A549 treated with dexamethasone at 1 μM for 4 hours (cell line): ENCODE results near the gene XPOT. TPM values are rescaled to one million over a fixed set of nuclear protein-coding genes. Genes with fewer than 3 reads are reported as not detected.

Experiments used
- total RNA-seq: library from RNA; stranded (reverse); fragments of 200-300 nt; extraction: Qiagen RNA extraction; gene quantifications from 5 replicates; pipeline ENCODE4 v1.2.3, GENCODE V29; 2022

XPOT gene, protein sequence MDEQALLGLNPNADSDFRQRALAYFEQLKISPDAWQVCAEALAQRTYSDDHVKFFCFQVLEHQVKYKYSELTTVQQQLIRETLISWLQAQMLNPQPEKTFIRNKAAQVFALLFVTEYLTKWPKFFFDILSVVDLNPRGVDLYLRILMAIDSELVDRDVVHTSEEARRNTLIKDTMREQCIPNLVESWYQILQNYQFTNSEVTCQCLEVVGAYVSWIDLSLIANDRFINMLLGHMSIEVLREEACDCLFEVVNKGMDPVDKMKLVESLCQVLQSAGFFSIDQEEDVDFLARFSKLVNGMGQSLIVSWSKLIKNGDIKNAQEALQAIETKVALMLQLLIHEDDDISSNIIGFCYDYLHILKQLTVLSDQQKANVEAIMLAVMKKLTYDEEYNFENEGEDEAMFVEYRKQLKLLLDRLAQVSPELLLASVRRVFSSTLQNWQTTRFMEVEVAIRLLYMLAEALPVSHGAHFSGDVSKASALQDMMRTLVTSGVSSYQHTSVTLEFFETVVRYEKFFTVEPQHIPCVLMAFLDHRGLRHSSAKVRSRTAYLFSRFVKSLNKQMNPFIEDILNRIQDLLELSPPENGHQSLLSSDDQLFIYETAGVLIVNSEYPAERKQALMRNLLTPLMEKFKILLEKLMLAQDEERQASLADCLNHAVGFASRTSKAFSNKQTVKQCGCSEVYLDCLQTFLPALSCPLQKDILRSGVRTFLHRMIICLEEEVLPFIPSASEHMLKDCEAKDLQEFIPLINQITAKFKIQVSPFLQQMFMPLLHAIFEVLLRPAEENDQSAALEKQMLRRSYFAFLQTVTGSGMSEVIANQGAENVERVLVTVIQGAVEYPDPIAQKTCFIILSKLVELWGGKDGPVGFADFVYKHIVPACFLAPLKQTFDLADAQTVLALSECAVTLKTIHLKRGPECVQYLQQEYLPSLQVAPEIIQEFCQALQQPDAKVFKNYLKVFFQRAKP
- 40.3 to 49.9 TPM (median 45.2 TPM) in 5 replicates for total RNA-seq

DNA sequence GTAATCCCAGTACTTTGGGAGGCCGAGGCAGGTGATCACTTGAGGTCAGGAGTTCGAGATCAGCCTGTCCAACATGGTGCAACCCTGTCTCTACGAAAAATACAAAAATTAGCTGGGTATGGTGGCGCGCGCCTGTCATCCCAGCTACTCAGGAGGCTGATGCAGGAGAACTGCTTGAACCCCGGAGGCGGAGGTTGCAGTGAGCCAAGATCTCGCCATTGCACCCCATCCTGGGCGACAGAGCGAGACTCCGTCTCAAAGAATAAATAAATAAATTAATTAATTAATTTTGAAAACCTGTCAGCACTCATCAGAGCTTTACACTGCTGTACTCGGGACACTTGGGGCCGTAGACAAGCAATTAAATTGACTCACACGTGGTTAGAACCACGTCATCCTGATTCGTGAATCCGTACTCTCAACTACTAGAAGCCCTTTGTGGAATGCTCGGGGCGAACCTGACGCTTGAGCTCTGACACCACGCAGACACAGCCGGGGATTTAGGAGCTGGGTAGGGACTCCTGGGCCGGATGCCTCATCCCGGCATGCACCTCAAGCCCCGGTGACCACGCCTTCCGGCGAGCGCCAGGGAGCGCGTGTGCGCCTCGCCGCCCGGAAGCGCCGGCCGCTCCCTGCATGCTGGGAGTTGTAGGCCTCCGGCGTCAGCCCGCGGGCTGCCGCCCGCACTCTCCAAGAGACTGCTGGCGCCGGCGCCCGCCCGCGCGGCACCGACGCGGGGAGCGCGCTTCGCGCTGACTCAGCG is at the start of gene XPOT:
Gene XPOT, plus strand, starts transcription at position 686 of the 763 bp plus-strand sequence. CDS start 5,644 bp downstream, outside the sequence.

DNA sequence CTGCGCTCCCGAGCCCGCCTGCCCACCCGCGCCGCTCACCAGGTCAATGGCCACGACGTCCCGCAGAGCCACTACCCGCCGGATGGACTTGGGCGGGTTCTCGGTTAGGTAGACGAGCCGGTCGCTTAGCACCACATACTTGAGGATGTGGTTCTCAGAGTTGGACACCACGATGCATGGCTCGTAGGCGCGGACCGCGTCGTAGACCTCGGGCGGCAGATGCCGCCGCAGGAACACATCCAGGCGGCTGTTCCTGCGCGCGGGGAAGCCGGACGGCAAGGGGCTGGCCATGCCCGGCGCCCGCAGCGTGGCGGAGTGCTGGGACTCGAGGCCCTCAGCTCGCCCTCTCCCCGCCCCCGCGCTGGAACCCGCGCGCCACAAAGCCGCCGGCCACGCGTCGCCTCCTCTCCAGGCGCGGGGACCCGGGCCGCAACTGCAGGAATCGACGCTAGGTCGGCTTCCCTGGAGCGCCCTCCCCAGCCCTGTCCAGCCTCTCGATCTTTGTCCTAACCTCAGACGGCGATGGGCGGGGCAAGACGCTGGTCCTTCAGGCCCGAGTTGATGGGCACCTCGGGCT is 13.8 kb upstream of the XPOT start, which contains the start of gene C12orf56:
Gene C12orf56, minus strand, starts transcription at position 484 of the 577 bp plus-strand sequence. Its CDS starts 193 bp downstream, at position 291.

DNA sequence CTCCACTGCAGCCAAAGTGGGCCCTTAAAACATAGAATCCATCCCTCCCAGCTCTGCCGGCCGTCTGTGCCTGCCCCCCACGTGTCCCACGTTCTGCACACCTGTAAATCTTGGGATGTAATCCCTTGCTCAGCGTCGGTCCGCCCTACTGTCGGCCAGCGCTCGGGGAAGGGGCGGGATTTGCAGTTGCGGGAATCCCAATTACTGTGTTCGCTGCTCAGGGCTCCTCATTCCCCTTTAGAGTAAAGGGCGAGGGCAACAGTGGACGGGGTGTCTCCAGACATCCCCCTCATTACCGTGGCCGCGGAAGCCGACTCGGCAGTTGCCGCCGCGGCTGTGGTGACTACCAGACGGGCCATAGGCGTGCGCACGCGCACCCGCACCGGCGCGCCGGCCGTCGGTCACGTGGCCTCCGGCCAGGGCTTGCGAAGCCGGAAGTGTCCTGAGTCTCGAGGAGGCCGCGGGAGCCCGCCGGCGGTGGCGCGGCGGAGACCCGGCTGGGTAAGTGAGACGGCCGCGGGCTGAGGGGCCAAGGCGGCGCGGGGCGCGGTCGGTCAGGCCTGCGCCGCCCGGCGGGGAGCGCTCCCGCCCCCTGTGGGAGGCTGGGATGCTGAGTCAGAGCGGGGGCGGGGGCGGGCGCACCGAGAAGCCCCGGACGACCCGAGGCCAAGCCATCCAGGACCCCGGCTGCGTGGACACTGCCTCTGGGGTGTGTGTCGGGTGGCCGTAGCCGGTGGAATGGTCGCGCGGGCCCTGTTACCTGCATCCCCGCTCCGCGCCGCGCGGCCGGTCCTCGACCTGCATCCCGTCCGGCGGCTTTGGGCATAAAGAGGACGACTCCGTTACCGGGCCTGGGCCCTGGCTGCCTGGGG is 47.7 kb downstream of the XPOT start, which contains the start of gene TBK1:
Gene TBK1, plus strand, starts transcription at position 434 of the 872 bp plus-strand sequence. CDS start 3,751 bp downstream, outside the sequence.

Other genes with a start within 250 kb of the XPOT start
- gene KICS2, start 182.1 kb upstream of the XPOT start, total RNA-seq, result 6.7 to 9.7 TPM (median 8.1 TPM) in 5 replicates
- gene C12orf56, start 13.6 kb upstream of the XPOT start, total RNA-seq, result 0.07 to 0.21 TPM (median 0.18 TPM) in 3 of 5 replicates, not detected in the others
- 21.2 to 27.5 TPM (median 24.1 TPM) in 5 replicates for gene TBK1, start 47.7 kb downstream of the XPOT start, total RNA-seq
- gene RASSF3, start 206.1 kb downstream of the XPOT start, total RNA-seq, result 18.3 to 26.0 TPM (median 23.5 TPM) in 5 replicates